HG02840 (cell line): Measurements from ENCODE around the gene EEIG2.
A peak's percentile ranks its signal among the peaks of the same experiment; 100 is the strongest.
"Not testable (repeated sequence)": the region's sequence is repeated elsewhere in the genome, so short reads cannot be mapped to it uniquely, and the experiment has no call there.

Experiments used
- ATAC-seq: cut with Tn5 transposase; IDR thresholded peaks from one replicate; pipeline ENCODE4 v1.9.1; 2021; ENCODE audit warnings: mild to moderate bottlenecking, moderate library complexity, moderate number of reproducible peaks; ENCODE audit not compliant: unreplicated experiment, low FRiP score

The EEIG2 gene

GRCh38 chr1:108541861-108542260 lies 18.0 kb upstream of the EEIG2 start:
- no peak for ATAC-seq

- not testable (repeated sequence) for ATAC-seq
These were observed 12.4 kb upstream of the EEIG2 start for GRCh38 chr1:108547493-108547892.

- ATAC-seq: peak; percentile 95
These were observed 8.6 kb upstream of the EEIG2 start for GRCh38 chr1:108551137-108551862.

- ATAC-seq: no peak
These were observed 6.0 kb upstream of the EEIG2 start for GRCh38 chr1:108553905-108554304.

- ATAC-seq: no peak
These were observed 5.0 kb upstream of the EEIG2 start for GRCh38 chr1:108554682-108555427.

- no peak for ATAC-seq
These were observed 3.8 kb upstream of the EEIG2 start for GRCh38 chr1:108556066-108556465.

GRCh38 chr1:108556499-108556898 lies 3.4 kb upstream of the EEIG2 start:
- ATAC-seq: no peak

GRCh38 chr1:108557296-108557695 lies 2.6 kb upstream of the EEIG2 start:
- ATAC-seq: peak; percentile 22

GRCh38 chr1:108560189-108560873 lies 431 bp downstream of the EEIG2 start:
- peak; percentile 37 for ATAC-seq

GRCh38 chr1:108560874-108561459 lies 1.1 kb downstream of the EEIG2 start:
- ATAC-seq: peak; percentile 25

- ATAC-seq: no peak
These were observed 1.9 kb downstream of the EEIG2 start for GRCh38 chr1:108561689-108562326.

GRCh38 chr1:108563808-108564207 lies 3.9 kb downstream of the EEIG2 start:
- no peak for ATAC-seq

- ATAC-seq: no peak
These were observed 5.2 kb downstream of the EEIG2 start for GRCh38 chr1:108565081-108565480.

- ATAC-seq: no peak
These were observed 5.6 kb downstream of the EEIG2 start for GRCh38 chr1:108565512-108565911.

GRCh38 chr1:108568589-108568988 lies 8.7 kb downstream of the EEIG2 start:
- ATAC-seq: no peak

GRCh38 chr1:108569097-108569728 lies 9.3 kb downstream of the EEIG2 start:
- no peak for ATAC-seq

GRCh38 chr1:108570128-108570527 lies 10.2 kb downstream of the EEIG2 start:
- ATAC-seq: peak; percentile 82

- ATAC-seq: no peak
These were observed 11.1 kb downstream of the EEIG2 start for GRCh38 chr1:108570998-108571401.

GRCh38 chr1:108572182-108572581 lies 12.3 kb downstream of the EEIG2 start:
- no peak for ATAC-seq

GRCh38 chr1:108573183-108573582 lies 13.3 kb downstream of the EEIG2 start:
- ATAC-seq: no peak
